OCI-LY3 (cell line): Measurements from ENCODE around the gene FCHSD1.

Source experiments
- H2AFZ ChIP-seq: fragments of 200-600, 300-600 bp; shearing (Covaris generic); 2 replicates; pipeline ENCODE4 v1.6.0; 2014; ENCODE audit warnings: antibody characterized with exemption, low read depth, low read length
- H3K27ac ChIP-seq: fragments of 200-600, 300-600 bp; sonication (generic); 2 replicates; pipeline ENCODE4 v1.5.1; 2014; ENCODE audit warnings: mild to moderate bottlenecking, low read length, moderate library complexity, mixed read lengths
- H3K27me3 ChIP-seq: fragments of 200-600, 300-600 bp; sonication (generic); 2 replicates; pipeline ENCODE4 v1.6.1; 2014; ENCODE audit warnings: low read depth, low read length, mixed read lengths
- H3K36me3 ChIP-seq: fragments of 200-600, 300-600 bp; sonication (generic); replicated peaks from 2 replicates; pipeline ENCODE3; 2014; ENCODE audit warnings: low read depth, low read length, mixed read lengths
- H3K4me1 ChIP-seq: fragments of 300-600, 200-600 bp; sonication (generic); 2 replicates; pipeline ENCODE4 v1.6.1; 2014; ENCODE audit warnings: low read length, mixed read lengths
- H3K4me2 ChIP-seq: fragments of 200-600, 300-600 bp; sonication (generic); 2 replicates; pipeline ENCODE4 v1.6.1; 2014; ENCODE audit warnings: low read length, mixed read lengths
- H3K4me3 ChIP-seq: fragments of 300-600, 200-600 bp; sonication (generic); 2 replicates; pipeline ENCODE4 v1.5.1; 2014; ENCODE audit warnings: antibody characterized with exemption, mild to moderate bottlenecking, low read length, moderate library complexity
- H3K79me2 ChIP-seq: fragments of 300-600, 200-600 bp; shearing (Covaris generic); 2 replicates; pipeline ENCODE4 v1.6.1; 2014; ENCODE audit warnings: mild to moderate bottlenecking, low read length, mixed read lengths
- H3K9ac ChIP-seq: fragments of 300-600, 200-600 bp; shearing (Covaris generic); 2 replicates; pipeline ENCODE4 v1.6.0; 2014; ENCODE audit warnings: mild to moderate bottlenecking, low read length, moderate library complexity
- H3K9me3 ChIP-seq: fragments of 200-600, 300-600 bp; shearing (Covaris generic); 2 replicates; pipeline ENCODE4 v1.6.1; 2014; ENCODE audit warnings: low read length, mixed read lengths; ENCODE audit not compliant: insufficient read depth
- H4K20me1 ChIP-seq: fragments of 200-600, 300-600 bp; sonication (generic); 2 replicates; pipeline ENCODE4 v1.6.1; 2016; ENCODE audit warnings: low read length, mixed read lengths; ENCODE audit not compliant: insufficient read depth
- CTCF ChIP-seq: fragments of 200-600, 300-600 bp; sonication (generic); IDR thresholded peaks from 2 replicates; pipeline ENCODE4 v1.5.1; 2014; ENCODE audit warnings: antibody characterized with exemption, low read length, low read depth
- EZH2phosphoT487 ChIP-seq: fragments of 200-600 bp; shearing (Covaris generic); IDR thresholded peaks from 2 replicates; pipeline ENCODE4 v1.6.1; 2018; ENCODE audit warnings: antibody characterized with exemption, mixed run types, low read depth

The FCHSD1 gene

DNA sequence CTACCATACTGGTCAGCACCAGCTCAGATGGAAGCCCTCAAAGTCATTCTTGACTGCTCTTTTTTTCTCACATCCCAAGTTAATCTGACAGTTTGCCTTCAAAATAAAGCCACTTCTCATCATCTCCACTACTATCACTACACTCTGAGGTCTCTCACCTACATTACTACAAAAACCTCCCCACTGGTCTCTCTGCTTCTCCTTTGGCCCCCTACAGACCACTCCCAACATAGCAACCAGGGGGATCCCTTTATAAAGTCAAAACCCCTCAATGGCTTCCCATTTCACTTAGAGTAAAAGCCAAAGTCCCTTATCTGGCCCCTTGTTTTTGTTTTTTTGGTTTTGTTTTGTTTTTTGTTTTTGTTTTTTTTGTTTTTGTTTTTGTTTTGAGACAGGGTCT, 26.2 kb upstream of the FCHSD1 start:
- no peak for TF ChIP-seq CTCF
- TF ChIP-seq EZH2phosphoT487: no peak
- Histone ChIP-seq H3K4me3 (no peak overlapping the region), H3K27me3 (no peaks in the 10 kb centered on the region), H3K9me3 (no peaks in the 10 kb centered on the region), H3K4me2 (no peak overlapping the region), H3K79me2 (no peaks in the 10 kb centered on the region), H3K27ac (no peak overlapping the region), H4K20me1 (no peaks in the 10 kb centered on the region), H2AFZ (no peak overlapping the region), H3K36me3 (no peaks in the 10 kb centered on the region), H3K9ac (no peak overlapping the region), H3K4me1 (no peaks in the 10 kb centered on the region)

- Histone ChIP-seq H3K9me3 (no peaks in the 10 kb centered on the region), H3K79me2 (no peaks in the 10 kb centered on the region), H3K4me1 (no peaks in the 10 kb centered on the region), H3K9ac (no peak overlapping the region), H3K27me3 (no peaks in the 10 kb centered on the region), H3K4me3 (no peak overlapping the region), H2AFZ (no peak overlapping the region), H3K4me2 (no peak overlapping the region), H3K36me3 (no peaks in the 10 kb centered on the region), H3K27ac (no peak overlapping the region), H4K20me1 (no peaks in the 10 kb centered on the region)
- no peak for TF ChIP-seq CTCF
- TF ChIP-seq EZH2phosphoT487: no peak
Observed at GRCh38 chr5:141675672-141676071, 24.5 kb upstream of the FCHSD1 start.

DNA sequence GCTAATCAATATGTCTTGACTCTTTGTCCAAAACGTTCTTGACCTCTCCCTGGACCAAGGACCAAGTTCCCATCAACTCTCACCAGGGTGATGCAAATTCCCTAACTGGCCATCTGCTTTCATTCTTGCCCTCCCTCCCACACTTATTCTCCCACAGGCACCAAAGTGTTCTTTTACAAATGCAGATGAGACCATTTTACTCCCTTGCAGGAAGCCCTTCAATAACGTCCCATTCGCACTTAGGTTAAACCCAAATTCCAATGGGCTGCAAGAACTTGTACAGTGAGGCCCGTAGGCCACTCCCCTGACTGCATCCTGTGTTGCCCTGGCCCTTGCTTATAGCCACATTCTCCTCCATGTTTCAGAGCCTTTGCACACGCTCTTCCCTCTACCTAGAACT, 23.5 kb upstream of the FCHSD1 start:
- Histone ChIP-seq H3K27ac (no peak overlapping the region), H3K79me2 (no peaks in the 10 kb centered on the region), H3K9me3 (no peaks in the 10 kb centered on the region), H3K4me3 (no peak overlapping the region), H3K27me3 (no peaks in the 10 kb centered on the region), H4K20me1 (no peaks in the 10 kb centered on the region), H3K4me1 (no peaks in the 10 kb centered on the region), H3K36me3 (no peaks in the 10 kb centered on the region), H3K4me2 (no peak overlapping the region), H2AFZ (no peak overlapping the region), H3K9ac (no peak overlapping the region)
- TF ChIP-seq CTCF (no peak), EZH2phosphoT487 (no peak)

GRCh38 chr5:141672841-141673813, 21.9 kb upstream of the FCHSD1 start:
- Histone ChIP-seq H3K27ac (no peak overlapping the region), H3K27me3 (no peaks in the 10 kb centered on the region), H3K4me2 (no peak overlapping the region), H3K9me3 (no peaks in the 10 kb centered on the region), H4K20me1 (no peaks in the 10 kb centered on the region), H3K4me1 (no peaks in the 10 kb centered on the region), H3K9ac (no peak overlapping the region), H2AFZ (no peak overlapping the region), H3K79me2 (no peaks in the 10 kb centered on the region), H3K4me3 (no peak overlapping the region), H3K36me3 (no peaks in the 10 kb centered on the region)
- TF ChIP-seq EZH2phosphoT487 (no peak), CTCF (no peak)
